Vagina (tissue), 2 donors: ENCODE results near the gene ZNF101. TPM values are rescaled to one million over a fixed set of nuclear protein-coding genes. Genes with fewer than 3 reads are reported as not detected.

Experiments used
- DNase-seq, 2 donors: peaks; one replicate each; pipeline ENCODE4 v3.0.0-alpha.2; 2017; ENCODE audit errors: extremely low spot score in 2 of 2
- H3K27ac ChIP-seq: fragments of 200-600 bp; sonication (generic); one replicate; pipeline ENCODE4 v1.5.1; 2019
- H3K27me3 ChIP-seq: fragments of 200-600 bp; sonication (generic); one replicate; pipeline ENCODE4 v1.5.1; 2019
- H3K36me3 ChIP-seq, 2 donors: fragments of 200-600 bp; sonication (generic); one replicate each; pipeline ENCODE4 v1.5.1; 2017 to 2019
- H3K4me1 ChIP-seq: fragments of 200-600 bp; sonication (generic); one replicate; pipeline ENCODE4 v1.5.1; 2019
- H3K4me3 ChIP-seq, 2 donors: fragments of 200-600 bp; sonication (generic); 1 replicate in 1 of 2; 2 replicates in 1 of 2; pipeline ENCODE4 v1.5.1; 2016 to 2019
- H3K9me3 ChIP-seq: fragments of 200-600 bp; sonication (generic); one replicate; pipeline ENCODE4 v1.5.1; 2019
- CTCF ChIP-seq, 3 experiments: fragments of 450-650 bp in 2 of 3; fragments of 200-600 bp in 1 of 3; sonication (generic) in 1 of 3; IDR thresholded peaks; one replicate each; pipeline ENCODE4 v1.5.1; 2017 to 2019; ENCODE audit warnings: antibody characterized with exemption in 3 of 3, mild to moderate bottlenecking in 2 of 3, moderate library complexity in 2 of 3
- POLR2A ChIP-seq, 2 donors: fragments of 450-650 bp; IDR thresholded peaks; one replicate each; pipeline ENCODE4 v1.6.1; 2017; ENCODE audit warnings: antibody characterized with exemption in 2 of 2, mild to moderate bottlenecking in 2 of 2, moderate library complexity in 2 of 2
- POLR2AphosphoS5 ChIP-seq, 2 donors: sonication (generic); formaldehyde crosslinking; IDR thresholded peaks; one replicate each; pipeline ENCODE4 v1.9.0; 2017; ENCODE audit warnings: antibody characterized with exemption in 2 of 2, mild to moderate bottlenecking in 2 of 2, low read depth in 1 of 2; ENCODE audit not compliant: insufficient read depth in 1 of 2
- intact Hi-C: fragments of 100-400 bp; cut with DNase I; formaldehyde crosslinking; loops from one replicate; pipeline ENCODE4 v1.15.1; 2023
- total RNA-seq: library from RNA; depleted of rRNA; stranded (reverse); fragments of >200 nt; gene quantifications from one replicate; pipeline ENCODE4 v1.2.3, GENCODE V29; 2016

The ZNF101 gene
- total RNA-seq, 1 donor from 2014 or later = 6.9 TPM

GRCh38 chr19:19655051-19655594 is 13.5 kb upstream of the ZNF101 start:
- intact Hi-C loops = no loop called here
- H3K4me3 ChIP-seq = no peak overlapping the region
- peaks cover 0 to 88% of the 10 kb centered on the region in 2 donors for H3K36me3 ChIP-seq
- H3K9me3 ChIP-seq = no peaks in the 10 kb centered on the region
- TF ChIP-seq POLR2AphosphoS5 (IDR thresholded peaks at IDR 0.05; ENCODE audit: insufficient read depth in 1 of 2, low read depth in 1 of 2) (no peak), CTCF (IDR thresholded peaks at IDR 0.05) (no peak), POLR2A (IDR thresholded peaks at IDR 0.05) (no peak)
- no peak for DNase-seq
- no peaks in the 10 kb centered on the region for H3K27me3 ChIP-seq
- H3K4me1 ChIP-seq = peaks cover 4% of the 10 kb centered on the region
- no peak overlapping the region for H3K27ac ChIP-seq

- TF ChIP-seq CTCF (IDR thresholded peaks at IDR 0.05) = no peak
- TF ChIP-seq POLR2AphosphoS5 (IDR thresholded peaks at IDR 0.05; ENCODE audit: insufficient read depth in 1 of 2, low read depth in 1 of 2) = no peak
- no peak for TF ChIP-seq POLR2A (IDR thresholded peaks at IDR 0.05)
- Histone ChIP-seq H3K27me3 (no peaks in the 10 kb centered on the region), H3K9me3 (no peaks in the 10 kb centered on the region), H3K27ac (no peak overlapping the region), H3K4me1 (peaks cover 8% of the 10 kb centered on the region), H3K36me3 (peaks cover 0 to 81% of the 10 kb centered on the region in 2 donors), H3K4me3 (no peak overlapping the region)
- intact Hi-C loops = no loop called here
- no peak for DNase-seq
Measured at GRCh38 chr19:19655641-19656343, 12.8 kb upstream of the ZNF101 start.

GRCh38 chr19:19656451-19657396 is 11.9 kb upstream of the ZNF101 start:
- DNase-seq = no peak
- Histone ChIP-seq H3K4me1 (peaks cover 18% of the 10 kb centered on the region), H3K9me3 (no peaks in the 10 kb centered on the region), H3K4me3 (no peak overlapping the region), H3K36me3 (peaks cover 0 to 74% of the 10 kb centered on the region in 2 donors), H3K27ac (no peak overlapping the region), H3K27me3 (no peaks in the 10 kb centered on the region)
- TF ChIP-seq POLR2A (IDR thresholded peaks at IDR 0.05) (no peak), CTCF (IDR thresholded peaks at IDR 0.05) (no peak), POLR2AphosphoS5 (IDR thresholded peaks at IDR 0.05; ENCODE audit: insufficient read depth in 1 of 2, low read depth in 1 of 2) (no peak)
- intact Hi-C loops = no loop called here

GRCh38 chr19:19657397-19657783 is 11.2 kb upstream of the ZNF101 start:
- H3K9me3 ChIP-seq = no peaks in the 10 kb centered on the region
- H3K27me3 ChIP-seq = no peaks in the 10 kb centered on the region
- no peak for DNase-seq
- H3K27ac ChIP-seq = no peak overlapping the region
- peaks cover 0 to 70% of the 10 kb centered on the region in 2 donors for H3K36me3 ChIP-seq
- peaks cover 24% of the 10 kb centered on the region for H3K4me1 ChIP-seq
- intact Hi-C loops = no loop called here
- TF ChIP-seq POLR2A (IDR thresholded peaks at IDR 0.05) (no peak), POLR2AphosphoS5 (IDR thresholded peaks at IDR 0.05; ENCODE audit: insufficient read depth in 1 of 2, low read depth in 1 of 2) (no peak), CTCF (IDR thresholded peaks at IDR 0.05) (no peak)
- H3K4me3 ChIP-seq = no peak overlapping the region
